Colonic mucosa (tissue), 4 donors: Measurements from ENCODE around the gene BORA. TPM values are rescaled to one million over a fixed set of nuclear protein-coding genes. Genes with fewer than 3 reads are reported as not detected.

Experiments
- DNase-seq: peaks from one replicate; pipeline ENCODE4 v3.0.0-alpha.2; 2020
- H3K27ac ChIP-seq: fragments of 200-600 bp; one replicate; pipeline ENCODE4 v1.8.0; 2021
- H3K27me3 ChIP-seq: fragments of 200-600 bp; one replicate; pipeline ENCODE4 v1.8.0; 2021
- H3K36me3 ChIP-seq: fragments of 200-600 bp; one replicate; pipeline ENCODE4 v1.8.0; 2021
- H3K4me1 ChIP-seq: fragments of 200-600 bp; one replicate; pipeline ENCODE4 v1.8.0; 2021; ENCODE audit warnings: mild to moderate bottlenecking
- H3K4me3 ChIP-seq: fragments of 200-600 bp; one replicate; pipeline ENCODE4 v1.8.0; 2021
- H3K9ac ChIP-seq, 2 donors: one replicate each; pipeline ENCODE4 v1.7.0; 2013; ENCODE audit warnings: control low read depth in 2 of 2, low read depth in 2 of 2, low read length in 2 of 2
- H3K9me3 ChIP-seq: fragments of 200-600 bp; one replicate; pipeline ENCODE4 v1.8.0; 2021
- CTCF ChIP-seq: fragments of 200-600 bp; IDR thresholded peaks from one replicate; pipeline ENCODE4 v1.8.0; 2022; ENCODE audit warnings: antibody characterized with exemption, mild to moderate bottlenecking
- intact Hi-C: fragments of 100-400 bp; cut with DNase I; formaldehyde crosslinking; loops from one replicate; pipeline ENCODE4 v1.14.1; 2022
- total RNA-seq, 2 donors: library from RNA; stranded (reverse); fragmentation: NEBNext Ultra II Directional in 1 of 2; extraction: Animal tissue kit (Norgen Biotek cat#: 25700) in 1 of 2; gene quantifications; one replicate each; pipeline ENCODE4 v1.2.1, GENCODE V29; 2021
- donor health status: healthy.
- donor health status: DM: no; HTN: no; CAD: no.
- donor health status: DM: no; HTN: no; CAD: no.

The BORA gene
- 10 to 100 TPM; 10.1 to 11.6 TPM for total RNA-seq

DNA sequence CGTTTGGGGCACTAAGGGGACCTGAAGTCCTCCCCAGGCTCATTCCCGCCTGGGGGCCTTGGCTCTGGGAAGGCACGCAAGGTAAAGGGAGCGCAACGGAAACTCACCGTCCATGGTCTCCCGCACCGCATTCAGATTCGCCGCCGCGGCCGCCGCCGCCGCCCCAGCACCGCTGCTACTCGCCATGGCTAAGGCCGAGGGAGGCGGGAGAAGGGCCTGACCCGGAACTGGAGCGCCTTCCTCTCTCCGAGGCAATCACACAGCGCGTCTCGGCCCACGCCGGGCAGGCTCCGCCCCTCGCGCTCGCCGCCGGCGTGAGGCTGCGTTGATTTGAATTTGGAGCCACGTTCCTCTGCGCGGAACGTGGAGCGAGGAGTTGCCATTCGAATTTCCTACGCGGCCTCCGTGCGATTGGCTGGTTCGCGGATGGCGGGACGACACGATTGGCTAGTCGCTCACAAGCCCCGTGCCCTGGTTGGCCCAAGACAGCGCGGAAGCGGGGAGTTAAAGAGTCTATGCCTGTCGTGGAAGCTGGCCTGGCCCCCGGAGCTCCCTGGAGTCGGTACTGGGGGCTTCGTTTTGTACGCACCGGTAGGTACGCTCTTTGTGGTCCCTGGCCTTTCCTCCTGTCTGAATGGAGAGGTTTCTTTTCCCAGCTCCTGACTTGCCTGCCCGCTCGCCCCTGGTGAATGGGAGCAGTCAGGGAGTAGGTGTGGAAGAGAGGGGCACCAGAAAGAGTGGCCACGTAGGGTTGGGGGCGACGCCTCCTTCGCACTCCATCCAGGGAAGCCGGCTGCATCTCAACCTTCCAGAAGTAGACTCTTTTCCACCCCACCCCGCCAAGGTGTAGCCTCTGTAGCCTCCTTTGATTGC lies at the start of gene BORA, which contains the start of gene MZT1:
TSS of gene BORA (plus strand) at position 507 of the 873 bp plus-strand sequence. CDS start 1,018 bp downstream, outside the sequence.
TSS of gene MZT1 (minus strand) at position 213 of the 873 bp plus-strand sequence. CDS start at position 186, 27 bp downstream.
- TF ChIP-seq CTCF, result no peak
- Histone ChIP-seq H3K4me3 (peak within 1 kb of the TSS; percentile 87), H3K4me1 (peaks cover 5% of the 10 kb centered on the region), H3K9me3 (no peaks in the 10 kb centered on the region), H3K9ac (peak within 1 kb of the TSS; percentile 89 to 90), H3K27me3 (no peaks in the 10 kb centered on the region), H3K36me3 (no peaks in the 10 kb centered on the region), H3K27ac (peak within 1 kb of the TSS; percentile 49)
- intact Hi-C loops, result loop anchor here (5.0 kb wide), 1 partner anchor 55 kb away; the partner anchor contains the start of genes DIS3 and PIBF1
- DNase-seq, result peak; percentile 96

GRCh38 chr13:72678312-72678711 lies 49.4 kb upstream of the BORA start:
- no peak overlapping the region for H3K4me3 ChIP-seq
- H3K4me1 ChIP-seq, result no peaks in the 10 kb centered on the region
- no peaks in the 10 kb centered on the region for H3K9me3 ChIP-seq
- DNase-seq, result no peak
- no peaks in the 10 kb centered on the region for H3K27me3 ChIP-seq
- intact Hi-C loops, result no loop called here
- H3K27ac ChIP-seq, result no peak overlapping the region
- no peak overlapping the region for H3K9ac ChIP-seq
- no peaks in the 10 kb centered on the region for H3K36me3 ChIP-seq
- TF ChIP-seq CTCF, result no peak

GRCh38 chr13:72680353-72680752 lies 47.4 kb upstream of the BORA start:
- H3K9ac ChIP-seq, result no peak overlapping the region
- intact Hi-C loops, result no loop called here
- H3K27ac ChIP-seq, result no peak overlapping the region
- no peak overlapping the region for H3K4me3 ChIP-seq
- no peak for TF ChIP-seq CTCF
- no peaks in the 10 kb centered on the region for H3K4me1 ChIP-seq
- no peaks in the 10 kb centered on the region for H3K27me3 ChIP-seq
- DNase-seq, result no peak
- H3K36me3 ChIP-seq, result no peaks in the 10 kb centered on the region
- no peaks in the 10 kb centered on the region for H3K9me3 ChIP-seq

- DNase-seq, result no peak
- intact Hi-C loops, result no loop called here
These were observed 41.0 kb upstream of the BORA start for GRCh38 chr13:72686766-72687165.

DNA sequence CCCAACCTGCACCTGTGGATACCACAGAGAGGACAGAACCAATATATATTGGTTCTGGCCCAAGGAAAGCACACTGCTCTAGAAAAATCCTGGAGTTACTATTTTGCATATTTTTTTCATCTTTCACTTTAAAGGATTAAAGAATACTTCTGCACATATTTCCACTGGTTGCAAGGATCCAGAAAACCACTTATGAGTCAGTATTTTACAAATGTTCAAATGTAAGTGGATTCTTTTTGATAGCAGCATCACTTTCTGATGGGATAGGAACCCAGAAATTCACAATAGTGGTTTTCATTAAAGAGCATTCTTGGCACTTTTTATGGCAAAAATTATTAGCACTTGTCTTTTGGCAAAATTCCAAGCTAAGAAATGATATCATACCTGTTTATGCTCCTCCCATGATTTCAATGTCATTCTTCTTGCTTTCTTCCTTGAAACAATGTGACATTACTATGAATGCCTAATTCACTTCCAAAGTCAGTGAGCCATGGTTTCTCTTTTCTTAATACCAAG lies 38.5 kb upstream of the BORA start:
- no peak for TF ChIP-seq CTCF
- no peak overlapping the region for H3K9ac ChIP-seq
- H3K27ac ChIP-seq, result no peak overlapping the region
- H3K9me3 ChIP-seq, result no peaks in the 10 kb centered on the region
- no peak overlapping the region for H3K4me3 ChIP-seq
- no peak for DNase-seq
- H3K4me1 ChIP-seq, result no peaks in the 10 kb centered on the region
- H3K36me3 ChIP-seq, result no peaks in the 10 kb centered on the region
- intact Hi-C loops, result no loop called here
- H3K27me3 ChIP-seq, result no peaks in the 10 kb centered on the region

More at GRCh38 chr13:72686766-72687165, 41.0 kb upstream of the BORA start:
- Histone ChIP-seq H3K4me3 (no peak overlapping the region), H3K4me1 (no peaks in the 10 kb centered on the region), H3K27ac (no peak overlapping the region), H3K9ac (no peak overlapping the region), H3K36me3 (no peaks in the 10 kb centered on the region), H3K27me3 (no peaks in the 10 kb centered on the region), H3K9me3 (no peaks in the 10 kb centered on the region)
- TF ChIP-seq CTCF, result no peak
